HG02852 (cell line): ENCODE measurements around the gene KATNIP.

Experiments
- ATAC-seq: cut with Tn5 transposase; IDR thresholded peaks from one replicate; pipeline ENCODE4 v1.9.1; 2021; ENCODE audit warnings: mild to moderate bottlenecking, moderate library complexity; ENCODE audit not compliant: unreplicated experiment

The KATNIP gene

DNA sequence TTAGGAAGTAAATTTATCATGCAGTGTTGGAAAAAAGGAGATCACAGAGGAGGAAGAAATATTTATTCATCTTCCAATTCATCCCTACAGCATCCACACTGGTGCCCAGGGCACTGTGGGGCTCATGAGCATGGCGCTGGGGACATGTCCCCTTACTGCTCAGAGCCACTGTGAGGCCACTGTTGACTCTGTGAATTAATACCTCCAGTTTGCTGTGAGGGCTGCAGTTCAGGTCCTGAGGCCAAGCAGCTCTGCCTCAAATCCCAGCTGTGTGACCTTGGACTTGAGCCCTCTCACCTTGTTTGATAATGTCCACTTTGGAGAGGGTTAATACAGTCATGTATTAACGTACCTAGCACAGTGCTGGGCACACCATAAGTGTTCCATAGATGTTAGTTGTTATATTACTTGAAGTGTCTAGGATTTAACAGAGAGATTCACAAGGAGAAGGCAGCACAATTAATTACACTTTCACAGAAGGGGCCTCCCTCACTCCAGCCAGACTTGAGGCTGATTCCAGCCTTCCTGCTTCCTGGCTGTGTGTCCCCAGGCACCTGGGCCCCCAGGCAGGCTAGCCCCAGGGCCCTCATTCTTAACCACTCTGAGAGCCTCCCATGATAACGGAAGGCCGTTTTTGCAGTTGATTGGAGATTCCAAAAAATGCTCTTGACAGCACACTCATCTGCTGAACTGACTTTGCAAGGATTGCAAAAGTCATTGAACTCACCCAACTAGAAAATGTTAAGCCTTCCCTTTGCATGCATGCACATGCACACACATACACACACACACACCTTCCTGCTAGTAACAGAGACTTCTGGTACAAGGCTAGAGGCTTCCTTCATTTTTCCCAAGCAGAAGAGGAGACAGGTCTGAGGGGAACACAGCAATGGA is 29.4 kb downstream of the KATNIP start:
- ATAC-seq = no peak

DNA sequence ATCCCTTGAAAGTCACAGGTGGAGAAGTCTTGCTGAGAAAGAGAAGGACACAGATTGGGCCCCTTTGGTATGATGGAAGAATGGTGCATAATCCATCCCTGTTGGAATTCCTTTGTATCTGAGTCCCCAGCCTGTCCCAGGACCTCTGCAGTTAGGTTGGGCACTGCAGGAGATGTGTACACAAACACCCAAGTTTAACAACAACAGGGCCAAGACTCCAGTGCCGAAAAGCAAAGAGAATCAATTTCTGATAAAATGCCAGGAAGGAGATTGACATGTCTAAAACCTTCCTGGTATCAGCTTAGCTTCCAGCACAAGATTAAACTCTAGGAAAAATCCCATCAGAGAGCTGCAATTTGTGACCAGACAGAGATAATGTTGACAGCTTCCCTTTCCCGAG is 32.9 kb downstream of the KATNIP start:
- ATAC-seq = no peak

DNA sequence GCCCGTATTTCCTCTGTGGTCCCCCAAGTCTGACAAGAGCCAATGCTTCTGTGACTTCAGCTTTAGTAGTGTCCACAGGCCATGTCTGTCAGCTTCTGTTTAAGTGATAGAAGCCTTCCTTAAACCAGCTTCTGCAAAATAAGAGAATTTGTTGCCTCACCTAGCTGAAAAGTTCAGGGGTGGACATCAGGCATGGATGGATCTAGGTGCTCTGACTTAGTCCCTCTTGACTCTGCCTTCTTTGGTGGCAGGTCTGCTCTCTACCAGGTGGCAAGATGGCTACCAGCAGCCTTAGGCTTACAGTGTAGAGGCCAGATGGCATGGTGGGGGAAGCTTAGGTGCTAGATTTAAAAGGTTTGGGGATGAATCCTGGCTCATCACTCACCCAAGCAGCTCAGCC is 33.7 kb downstream of the KATNIP start:
- ATAC-seq = no peak

DNA sequence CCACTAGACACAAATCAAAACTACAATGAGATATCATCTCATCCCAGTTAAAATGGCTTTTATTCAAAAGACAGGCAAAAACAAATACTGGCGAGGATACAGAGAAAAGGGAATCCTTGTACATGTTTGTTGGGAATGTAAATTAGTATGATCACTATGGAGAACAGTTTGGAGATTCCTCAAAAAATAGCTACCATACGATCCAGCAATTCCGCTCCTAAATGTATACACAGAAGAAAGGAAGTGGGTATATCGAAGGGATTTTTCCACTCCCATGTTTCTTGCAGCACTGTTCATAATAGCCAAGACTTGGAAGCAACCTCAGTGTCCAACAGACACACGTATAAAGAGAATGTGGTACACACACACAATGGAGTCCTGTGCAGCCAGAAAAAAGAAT is 35.3 kb downstream of the KATNIP start:
- no peak for ATAC-seq

DNA sequence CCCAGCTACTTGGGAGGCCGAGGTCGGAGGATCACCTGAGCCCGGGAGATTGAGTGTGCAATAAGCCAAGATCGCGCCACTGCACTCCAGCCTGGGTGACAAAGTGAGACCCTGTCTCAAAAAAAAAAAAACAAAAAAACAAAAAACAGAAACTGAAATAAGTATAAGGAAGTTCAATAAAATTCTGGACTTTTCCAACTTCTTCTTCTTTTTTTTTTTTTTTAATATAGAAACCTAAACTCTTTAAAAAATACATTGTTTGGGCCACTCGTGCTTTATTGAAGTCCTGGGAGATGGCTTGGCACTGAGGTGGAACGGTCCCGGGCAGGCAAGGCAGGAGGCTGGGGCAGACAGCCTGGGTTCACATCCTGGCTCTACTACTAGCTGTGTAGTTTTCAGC is 36.8 kb downstream of the KATNIP start:
- no peak for ATAC-seq

DNA sequence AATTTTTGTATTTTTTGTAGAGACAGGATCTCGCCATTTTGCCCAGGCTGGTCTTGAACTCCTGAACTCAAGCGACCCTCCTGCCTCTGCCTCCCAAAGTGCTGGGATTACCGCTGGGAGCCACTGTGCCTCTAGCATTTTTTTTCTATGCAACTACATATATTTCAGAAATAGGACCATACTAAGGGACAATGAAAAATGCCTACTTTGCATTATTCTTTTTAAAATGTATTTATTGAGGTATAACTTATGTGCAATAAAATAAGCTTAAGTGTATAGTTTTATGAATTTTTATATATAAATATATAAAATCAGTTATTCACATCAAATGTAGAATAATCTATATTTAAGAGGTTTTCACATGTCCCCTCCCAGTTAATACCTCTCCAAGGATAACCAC is 38.1 kb downstream of the KATNIP start:
- ATAC-seq = no peak

DNA sequence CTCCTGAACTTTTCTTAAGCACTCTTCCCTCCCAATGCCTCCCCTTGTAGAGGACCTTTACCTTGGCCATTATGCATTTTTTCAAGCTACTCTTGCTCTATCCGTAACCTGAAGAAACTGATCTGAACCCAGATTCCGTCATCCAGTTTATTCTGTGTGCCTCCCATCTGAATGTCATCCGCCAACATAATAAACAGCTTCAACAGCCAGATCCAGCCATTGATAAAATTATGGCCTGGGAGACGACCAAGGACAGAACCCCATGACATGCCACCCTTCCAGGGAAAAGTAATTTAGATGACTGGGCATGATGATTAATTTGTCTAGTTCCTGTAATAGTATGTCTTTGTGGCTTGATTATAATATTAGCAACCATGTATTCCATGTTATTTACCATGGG is 41.9 kb downstream of the KATNIP start:
- no peak for ATAC-seq

DNA sequence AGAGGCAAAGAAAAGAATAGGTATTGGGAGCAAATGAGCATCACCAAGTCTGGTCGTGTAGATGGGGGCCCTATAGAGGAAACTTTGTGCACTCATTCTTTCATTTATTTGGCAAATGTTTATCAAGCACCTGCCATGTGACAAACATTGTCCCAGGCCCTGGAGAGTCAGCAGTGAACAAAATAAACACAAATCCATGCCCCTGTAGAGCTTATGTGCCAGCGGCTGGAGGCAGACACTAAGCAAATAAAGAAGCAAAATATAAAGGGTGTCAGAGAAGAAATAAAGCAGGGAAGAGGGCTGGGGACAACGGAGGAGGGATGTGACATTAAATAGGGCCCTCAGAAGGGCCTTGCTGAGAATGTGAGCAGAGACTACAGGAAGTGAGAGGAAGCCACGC is 45.5 kb downstream of the KATNIP start:
- no peak for ATAC-seq

DNA sequence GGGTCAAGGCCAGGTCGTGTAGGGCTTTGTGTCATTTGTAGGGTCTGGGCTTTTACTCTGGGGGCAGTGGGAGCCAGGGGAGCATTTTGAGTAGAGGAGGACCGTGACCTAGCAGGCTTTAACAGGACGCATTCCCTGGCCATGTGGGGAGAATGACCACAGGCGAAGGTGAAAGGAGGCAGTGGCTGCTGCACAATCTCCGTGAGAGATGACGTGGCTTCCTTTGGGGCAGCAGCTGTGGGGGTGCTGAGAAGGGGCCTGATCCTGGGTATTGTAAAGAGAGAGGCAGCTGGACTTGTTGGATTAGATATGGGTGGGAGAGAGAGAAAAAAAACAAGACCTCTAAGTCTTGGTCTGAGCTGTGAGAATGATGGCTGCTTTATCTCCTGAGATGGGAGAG is 46.0 kb downstream of the KATNIP start:
- ATAC-seq = no peak

DNA sequence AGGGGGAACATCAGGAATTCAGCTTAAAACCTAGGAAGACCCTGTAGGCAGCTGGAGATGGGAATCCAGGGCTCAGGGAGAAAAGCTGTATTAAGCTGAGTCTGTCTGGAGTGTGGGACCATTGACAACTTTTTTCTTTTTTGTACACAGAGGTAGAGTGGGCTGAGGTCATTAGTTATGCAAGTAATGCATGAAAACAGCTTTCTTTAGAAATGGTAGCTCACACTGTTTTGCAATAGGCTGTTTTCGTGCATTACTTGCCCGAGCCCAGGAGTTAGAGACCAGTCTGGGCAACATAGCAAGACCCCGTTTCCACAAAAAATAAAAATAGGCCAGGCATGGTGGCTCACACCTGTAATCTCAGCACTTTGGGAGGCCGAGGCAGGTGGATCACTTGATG is 46.5 kb downstream of the KATNIP start:
- ATAC-seq = no peak

DNA sequence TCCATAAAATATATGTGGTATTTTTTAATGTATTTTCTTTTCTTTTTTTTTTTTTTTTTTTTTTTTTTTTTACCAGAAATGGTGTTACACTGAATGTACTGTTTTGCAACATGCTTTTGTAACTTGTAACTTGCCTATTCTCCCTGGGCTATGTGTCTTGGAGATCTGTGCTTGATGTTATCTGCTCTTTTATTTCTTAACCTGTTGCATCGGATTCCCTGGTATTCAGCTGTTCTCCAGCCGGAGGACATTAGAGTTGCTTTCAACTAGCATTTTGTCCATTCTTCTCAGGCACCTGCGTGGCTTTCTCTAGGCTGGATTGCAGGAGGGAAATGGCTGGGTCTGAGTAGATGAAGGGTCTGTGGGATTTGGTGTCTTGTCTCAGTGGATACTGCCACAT is 47.4 kb downstream of the KATNIP start:
- no peak for ATAC-seq

DNA sequence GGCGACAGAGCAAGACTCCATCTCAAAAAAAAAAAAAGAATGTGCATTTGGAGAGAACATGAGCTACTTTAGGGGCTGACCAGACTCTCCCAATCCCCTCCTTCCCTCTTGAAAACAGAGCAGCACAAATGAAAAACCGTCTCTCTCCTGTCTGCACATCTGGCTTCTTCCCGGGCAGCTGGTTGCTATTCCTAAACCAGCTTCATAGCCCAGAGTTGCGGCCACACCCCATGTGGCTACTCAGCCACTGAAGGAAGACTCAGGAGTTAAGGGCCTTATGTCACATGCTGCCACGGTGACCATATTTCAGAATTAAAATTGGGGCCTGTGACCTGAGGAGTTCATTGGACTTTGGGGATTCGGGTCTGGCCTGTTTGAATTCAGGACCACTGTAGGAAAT is 48.3 kb downstream of the KATNIP start:
- ATAC-seq = no peak

DNA sequence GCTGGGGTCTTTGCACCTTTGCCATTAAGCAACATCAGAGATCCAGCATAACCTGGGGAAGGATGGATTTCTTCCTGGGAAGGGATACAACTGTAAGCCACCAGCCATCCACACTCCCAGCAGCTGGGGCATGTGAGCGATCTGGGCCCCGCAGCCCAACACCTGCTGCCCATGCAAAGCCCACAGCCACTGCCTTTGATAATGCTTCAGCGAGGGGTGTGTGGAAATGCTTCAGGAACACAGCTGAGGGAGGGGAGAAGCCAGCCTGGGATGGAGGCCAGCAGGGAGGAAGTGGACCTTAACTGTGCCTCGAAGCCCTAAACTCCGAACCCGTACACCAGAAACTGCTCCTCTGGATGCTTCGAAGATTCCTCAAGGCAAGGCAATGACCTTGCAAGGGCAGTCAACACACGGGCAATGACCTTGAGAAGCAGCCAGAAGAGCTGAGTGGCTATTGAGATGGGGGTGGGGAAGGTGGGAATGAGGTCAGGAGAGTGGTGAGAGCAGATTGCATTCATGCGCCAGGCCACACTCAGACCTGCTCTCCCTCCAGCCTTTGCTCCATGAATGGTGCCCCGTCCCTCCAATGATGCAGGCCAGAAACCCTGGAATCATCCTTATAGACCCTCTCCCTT is 49.1 kb downstream of the KATNIP start:
- ATAC-seq = no peak

DNA sequence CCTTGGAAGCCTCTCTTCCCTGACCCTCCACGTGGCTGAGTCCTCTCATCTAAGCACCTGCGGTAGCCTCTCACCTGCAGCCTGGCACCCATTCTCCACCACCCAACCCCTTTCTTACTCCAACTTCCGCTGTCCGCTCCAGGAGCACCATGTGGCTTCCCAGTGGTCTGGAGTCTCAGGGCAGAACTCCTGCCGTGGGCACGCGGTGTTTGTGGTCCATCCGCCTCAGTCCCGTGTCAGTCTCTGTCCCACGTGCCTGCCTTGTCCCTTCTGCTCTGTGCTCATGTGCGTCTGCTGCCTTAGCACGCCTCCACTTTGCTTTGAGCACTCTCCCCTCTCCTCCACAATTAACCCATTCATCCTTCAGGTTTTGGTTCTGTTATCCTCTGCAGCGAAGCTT is 49.7 kb downstream of the KATNIP start:
- no peak for ATAC-seq
